T-helper 22 cell (primary cell): ENCODE data around the gene RHOV.
"Not testable (repeated sequence)": the region's sequence is repeated elsewhere in the genome, so short reads cannot be mapped to it uniquely, and the experiment has no call there.

Experiments used
- DNase-seq: peaks from one replicate; pipeline ENCODE4 v3.0.0-alpha.2; 2020; ENCODE audit warnings: low read depth

The RHOV gene

DNA sequence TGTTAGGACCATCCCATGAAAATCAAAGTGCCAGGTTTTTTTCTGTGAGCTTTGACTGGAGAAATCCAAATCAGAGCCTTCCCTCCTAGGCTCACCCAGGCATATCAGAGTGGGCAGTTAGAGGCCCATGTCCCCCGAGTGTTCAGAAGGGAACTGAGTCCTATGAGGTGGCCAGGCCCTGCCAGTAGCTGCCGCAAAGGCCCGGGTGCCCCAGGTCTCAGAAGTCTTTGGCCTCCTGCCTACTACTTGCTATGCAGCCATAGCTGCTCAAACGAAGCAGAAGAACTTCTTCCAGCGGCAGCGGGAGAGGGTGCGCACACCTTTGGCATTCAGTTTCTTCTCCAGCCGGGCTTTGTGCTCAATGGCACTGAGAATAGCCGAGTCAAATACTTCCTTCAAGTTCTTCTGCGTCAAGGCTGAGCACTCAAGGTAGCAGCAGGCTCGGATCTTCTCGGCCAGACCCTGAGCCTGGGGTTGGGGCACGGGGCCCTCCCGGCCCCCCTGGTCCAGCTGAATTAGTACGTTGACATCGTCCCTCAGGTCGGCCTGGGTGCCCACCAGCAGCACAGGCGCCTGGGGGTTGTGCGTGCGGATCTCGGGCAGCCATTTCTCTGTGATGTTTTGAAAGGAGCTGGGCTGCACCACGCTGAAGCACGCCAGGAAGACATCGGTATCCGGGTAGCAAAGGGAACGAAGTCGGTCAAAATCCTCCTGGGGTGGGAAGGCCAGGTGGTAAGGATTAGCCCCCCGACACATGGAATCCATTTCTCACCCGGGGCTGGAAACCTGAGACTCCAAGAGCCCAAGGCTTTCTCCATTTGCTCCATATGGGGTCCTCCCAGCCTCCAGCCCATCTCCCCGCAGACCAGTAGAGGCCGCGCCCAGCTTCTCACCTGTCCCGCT is 992 bp downstream of the RHOV start:
- DNase-seq = no peak

- DNase-seq = no peak
These were observed 2.1 kb downstream of the RHOV start for GRCh38 chr15:40871749-40872617.

- DNase-seq = no peak
These were observed 3.3 kb downstream of the RHOV start for GRCh38 chr15:40870716-40871115.

DNA sequence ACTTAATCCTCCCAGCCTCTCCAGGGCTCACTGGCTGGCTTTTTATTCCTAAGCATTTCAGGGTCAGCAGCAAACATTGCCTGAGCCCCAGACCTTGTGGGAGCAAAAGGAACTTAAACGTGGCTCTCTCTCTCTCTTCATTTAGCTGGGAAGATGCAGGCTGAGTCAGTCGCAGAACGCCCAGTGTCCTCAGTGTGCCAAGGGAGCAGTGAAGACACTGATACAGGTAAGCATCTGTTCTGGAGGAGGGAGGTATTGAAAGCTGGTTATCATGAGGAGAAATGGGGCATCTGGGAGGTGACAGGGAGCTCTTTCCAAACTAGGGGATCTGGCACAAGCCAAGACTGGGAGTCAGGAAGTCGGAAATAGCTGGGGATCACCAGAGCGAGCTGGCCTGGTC is 4.3 kb downstream of the RHOV start:
- no peak for DNase-seq

- DNase-seq = no peak
These were observed 6.8 kb downstream of the RHOV start for GRCh38 chr15:40867199-40867598.

GRCh38 chr15:40863660-40864270 is 10.3 kb downstream of the RHOV start:
- no peak for DNase-seq

- not testable (repeated sequence) for DNase-seq
These were observed 12.9 kb downstream of the RHOV start for GRCh38 chr15:40861147-40861546.

DNA sequence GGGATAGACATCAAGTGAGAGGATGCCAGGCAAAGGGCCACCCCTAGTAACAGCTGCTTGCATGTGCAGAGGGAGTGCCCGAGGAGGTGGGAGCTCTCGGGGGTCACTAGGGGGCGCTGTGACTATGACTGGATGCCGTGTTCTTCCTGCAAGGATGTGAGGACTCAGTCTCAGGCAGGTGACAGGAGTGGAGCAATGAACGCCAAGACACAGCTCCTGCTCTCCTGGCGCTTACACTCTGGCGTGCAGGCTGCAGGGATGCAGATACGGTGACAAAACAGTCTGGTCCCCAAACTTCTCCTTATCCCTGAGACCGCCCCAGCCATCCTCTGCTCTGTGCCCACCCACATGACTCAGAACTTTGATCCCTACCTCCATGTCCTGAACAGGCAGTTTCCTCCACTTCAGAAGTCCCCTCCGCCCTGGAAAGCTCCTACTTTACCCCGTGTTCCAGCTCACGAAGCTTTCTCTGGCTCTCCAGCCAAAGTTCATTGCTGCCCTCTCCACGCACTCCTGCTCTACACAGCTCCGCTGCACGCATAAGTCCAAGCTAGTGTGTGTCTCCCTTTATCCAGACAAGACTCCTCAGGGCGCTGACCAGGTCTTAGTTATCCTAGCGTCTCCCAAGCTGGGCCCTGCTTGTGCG is 14.7 kb downstream of the RHOV start:
- peak; percentile 52 for DNase-seq

DNA sequence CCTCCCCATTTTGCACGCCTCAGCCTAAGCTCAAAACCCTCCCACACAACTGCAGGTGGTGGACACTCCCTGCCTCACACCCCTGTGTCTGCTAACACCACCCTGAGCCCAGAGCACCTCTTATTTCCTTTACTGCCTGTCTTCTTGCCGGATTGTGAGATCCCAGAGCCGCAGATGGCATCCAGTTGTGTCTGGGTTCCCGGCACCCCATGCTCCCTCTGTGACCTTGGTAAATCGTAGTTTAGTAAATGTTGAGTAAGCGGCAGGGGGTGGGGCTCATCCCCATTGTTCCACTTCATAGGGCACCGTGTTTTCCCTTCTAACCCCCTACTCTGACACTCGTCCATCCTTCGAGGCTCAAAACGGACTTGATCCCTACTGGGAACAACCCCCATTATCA is 15.3 kb downstream of the RHOV start:
- no peak for DNase-seq

DNA sequence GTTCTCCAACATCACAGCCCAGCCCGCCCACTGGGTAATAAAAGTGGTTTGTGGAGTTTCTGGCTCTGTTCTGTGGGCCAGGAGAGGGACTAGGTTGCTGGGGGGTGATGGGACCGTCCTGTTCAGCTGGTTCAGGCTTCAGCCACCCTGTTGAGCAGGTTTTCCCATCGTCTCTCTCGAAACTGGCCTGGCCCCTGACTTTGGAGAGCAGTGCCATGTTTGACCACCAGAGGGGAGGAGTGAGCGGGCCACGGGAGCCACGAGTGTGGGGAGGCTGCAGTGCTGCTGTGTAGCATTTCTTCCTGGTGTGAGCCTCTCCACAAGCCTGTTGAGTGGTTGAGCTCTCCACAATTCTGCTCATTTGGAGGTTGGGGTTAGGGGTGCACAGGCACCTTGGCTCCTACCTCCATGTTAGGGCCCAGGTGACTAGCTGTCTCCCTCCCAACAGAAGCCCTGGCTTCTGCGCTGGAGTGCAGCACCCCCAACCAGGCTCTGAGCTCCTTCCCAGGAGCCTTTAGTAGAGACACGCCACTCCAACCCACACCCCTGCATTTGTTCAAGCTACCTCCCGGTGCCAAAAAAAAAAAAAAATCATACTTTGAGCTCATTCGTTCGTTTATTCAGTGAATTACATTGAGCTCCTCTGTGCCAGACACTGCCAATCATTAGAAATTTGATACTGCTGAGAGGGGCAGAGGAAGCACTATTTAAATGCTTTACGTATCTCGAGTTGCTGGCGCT is 16.3 kb downstream of the RHOV start:
- DNase-seq = peak; percentile 46

DNA sequence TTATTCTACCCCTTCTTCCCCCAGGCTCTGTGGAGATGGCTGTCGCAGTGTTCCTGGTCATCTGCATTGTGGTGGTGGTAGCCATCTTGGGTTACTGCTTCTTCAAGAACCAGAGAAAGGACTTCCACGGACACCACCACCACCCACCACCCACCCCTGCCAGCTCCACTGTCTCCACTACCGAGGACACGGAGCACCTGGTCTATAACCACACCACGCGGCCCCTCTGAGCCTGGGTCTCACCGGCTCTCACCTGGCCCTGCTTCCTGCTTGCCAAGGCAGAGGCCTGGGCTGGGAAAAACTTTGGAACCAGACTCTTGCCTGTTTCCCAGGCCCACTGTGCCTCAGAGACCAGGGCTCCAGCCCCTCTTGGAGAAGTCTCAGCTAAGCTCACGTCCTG is 17.3 kb downstream of the RHOV start:
- no peak for DNase-seq

DNA sequence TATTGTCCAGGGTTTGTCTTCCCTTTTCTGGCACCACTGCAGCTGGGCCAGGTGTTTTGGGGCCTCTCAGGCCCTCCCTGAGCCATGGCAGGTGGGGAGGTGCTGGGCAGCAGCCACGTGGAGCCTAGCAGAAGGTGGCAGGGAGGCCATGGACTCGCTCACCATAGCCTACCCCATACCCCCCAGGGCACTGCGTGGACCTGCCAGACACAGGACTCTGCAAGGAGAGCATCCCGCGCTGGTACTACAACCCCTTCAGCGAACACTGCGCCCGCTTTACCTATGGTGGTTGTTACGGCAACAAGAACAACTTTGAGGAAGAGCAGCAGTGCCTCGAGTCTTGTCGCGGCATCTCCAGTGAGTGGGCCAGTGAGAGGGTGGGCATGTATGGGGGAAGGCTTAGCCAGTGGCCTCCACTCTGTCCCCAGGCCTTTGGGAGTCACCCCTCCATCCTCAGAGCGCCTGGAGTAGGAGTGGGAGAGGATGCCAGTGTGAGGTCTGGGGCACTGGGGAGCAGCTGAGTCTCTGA is 18.3 kb downstream of the RHOV start:
- DNase-seq = no peak

- no peak for DNase-seq
These were observed 19.9 kb downstream of the RHOV start for GRCh38 chr15:40854161-40854560.

- DNase-seq = no peak
These were observed 20.7 kb downstream of the RHOV start for GRCh38 chr15:40853241-40853890.

- DNase-seq = no peak
These were observed 21.5 kb downstream of the RHOV start for GRCh38 chr15:40852529-40852928.

DNA sequence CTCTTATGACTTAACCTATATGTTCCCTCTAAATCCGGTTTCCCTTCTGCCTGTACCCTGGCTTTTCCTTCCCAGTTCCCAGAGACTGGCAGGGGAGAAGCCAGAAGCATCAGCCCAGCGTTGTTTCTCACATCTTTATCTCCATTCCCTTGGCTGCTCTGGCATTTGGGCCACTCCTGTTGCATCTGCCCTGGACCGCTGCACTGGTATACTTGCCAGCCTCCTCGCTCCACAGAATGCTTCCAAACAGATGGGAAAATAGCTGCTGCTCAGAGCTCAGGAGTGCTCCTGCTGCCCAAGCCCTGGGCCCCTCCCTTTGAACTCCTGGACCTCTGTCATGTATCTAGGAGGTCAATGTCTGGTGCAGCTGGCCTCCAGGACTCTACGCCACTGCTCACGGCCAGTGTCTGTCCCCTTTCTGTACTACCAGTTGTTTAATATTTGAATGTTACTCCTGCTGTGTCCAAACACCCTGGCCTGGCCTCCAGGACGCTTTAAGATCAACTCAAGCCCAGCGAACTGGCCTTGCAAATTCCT is 23.4 kb downstream of the RHOV start:
- no peak for DNase-seq

DNA sequence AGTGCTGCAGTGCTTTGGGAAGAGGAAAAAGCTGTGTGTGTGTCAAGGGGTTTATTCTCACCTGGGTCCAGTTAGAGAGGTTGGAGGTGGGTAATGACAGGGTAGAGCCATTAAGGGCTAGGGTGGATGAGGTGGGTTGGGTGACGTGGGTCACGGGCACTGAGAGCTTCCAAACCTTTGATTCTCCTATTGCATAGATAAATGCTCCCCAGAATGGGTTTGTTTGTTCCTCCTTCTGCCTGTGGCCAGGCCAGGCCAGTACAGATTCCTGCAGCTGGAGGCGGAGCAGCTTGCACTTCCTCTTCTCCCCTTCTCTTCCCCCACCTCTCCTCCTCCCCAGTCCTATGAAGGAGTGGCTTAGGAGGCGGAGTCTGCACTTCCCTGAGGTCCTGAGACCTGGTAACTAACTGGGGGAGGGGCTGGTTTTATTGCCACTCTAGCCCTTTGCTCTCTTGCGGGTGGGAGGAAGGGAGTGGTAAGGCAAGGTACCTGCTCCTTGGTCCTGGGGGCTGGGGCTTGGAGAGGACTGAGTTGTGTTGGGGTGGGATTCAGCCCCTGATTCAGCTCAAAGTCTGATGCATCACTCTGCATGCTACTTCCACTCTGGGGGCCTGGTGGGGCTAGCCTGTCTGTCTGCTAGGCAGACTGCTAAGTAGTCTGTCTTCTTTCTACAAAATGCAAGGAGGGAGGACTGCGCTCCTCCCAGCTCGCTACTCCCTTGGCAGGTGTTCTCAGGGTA is 26.6 kb downstream of the RHOV start:
- no peak for DNase-seq

DNA sequence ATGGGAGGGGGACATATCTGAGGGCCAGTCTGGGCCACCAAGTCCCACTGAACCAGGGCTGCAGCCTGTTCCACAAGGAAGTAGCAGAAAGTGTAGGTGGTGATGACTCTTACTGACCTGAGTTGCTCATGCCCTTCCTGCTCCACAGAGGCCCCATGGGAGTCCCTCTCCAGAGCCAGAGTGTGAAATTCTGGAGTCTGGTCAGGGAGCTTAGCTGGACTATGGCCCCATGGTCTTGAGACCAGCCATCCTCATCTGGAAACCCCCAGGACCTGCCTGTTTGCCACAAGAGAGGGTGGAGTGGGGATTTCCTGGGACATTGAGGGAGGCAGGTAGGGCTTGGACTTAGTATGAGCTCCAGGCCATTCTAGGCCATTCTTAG is 27.2 kb downstream of the RHOV start:
- DNase-seq = no peak

DNA sequence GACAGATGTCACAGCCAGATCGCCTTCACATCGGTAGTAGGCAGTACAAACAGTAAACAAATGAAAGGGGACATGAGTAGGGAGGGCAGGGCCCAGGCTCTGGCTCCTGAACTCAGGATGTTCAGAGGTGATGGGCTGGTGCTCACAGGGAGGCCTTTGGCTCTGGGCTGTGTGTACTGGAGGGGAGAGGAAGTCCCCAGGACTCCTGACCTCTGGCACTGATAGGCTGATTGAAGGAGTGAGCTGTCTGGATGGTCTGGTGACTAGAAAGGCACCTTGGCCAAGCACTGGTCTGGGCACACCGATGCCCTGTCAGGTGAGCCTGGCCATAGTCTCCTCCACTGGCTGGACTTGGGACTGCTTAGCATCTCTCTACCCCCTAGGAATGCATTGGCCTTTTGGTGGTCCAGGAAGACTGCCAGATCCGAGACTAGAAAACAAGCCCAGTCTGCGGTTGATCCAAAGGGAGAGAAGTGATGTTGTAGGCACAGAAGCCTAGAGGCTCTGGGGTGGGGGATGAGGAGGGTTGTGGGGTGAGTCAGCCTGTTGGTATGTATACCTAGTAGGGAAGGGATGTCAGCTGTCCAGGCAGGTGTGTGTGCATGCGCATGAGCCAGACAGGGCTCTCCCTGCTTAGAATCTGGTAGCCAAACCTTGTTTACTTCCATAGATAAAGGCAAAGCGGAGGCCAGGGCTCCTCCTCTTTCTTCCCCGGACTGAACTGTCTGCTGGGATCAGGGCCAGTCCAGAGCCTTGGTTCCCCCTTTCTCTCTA is 28.3 kb downstream of the RHOV start:
- DNase-seq = no peak
